Spleen (tissue), 7 donors: ENCODE measurements around the gene SCRN1.

Experiments
- CTCF ChIP-seq, 11 experiments: fragments of 200-600 bp in 7 of 11; fragments of 450-650 bp in 4 of 11; sonication (generic) in 4 of 11; IDR thresholded peaks in 8 of 11; conservative IDR thresholded peaks in 3 of 11; 1 replicate in 7 of 11; 2 replicates in 4 of 11; pipeline versions ENCODE4 v1.4.0 to v1.8.0; 2016 to 2021; ENCODE audit warnings: antibody characterized with exemption in 11 of 11, inconsistent platforms in 4 of 11, mild to moderate bottlenecking in 1 of 11
- POLR2AphosphoS5 ChIP-seq, 3 donors: sonication (generic); formaldehyde crosslinking; IDR thresholded peaks; one replicate each; pipeline ENCODE4 v1.5.1; 2017; ENCODE audit warnings: antibody characterized with exemption in 3 of 3
- donor health status: DM: no; HTN: no; CAD: no; lungs with moderate emphysema.
- donor health status: DM: no; HTN: no; CAD: no.
- donor health status: DM: no; HTN: no; CAD: no.

- TF ChIP-seq CTCF (IDR thresholded peaks at IDR 0.05 in 8 of 11, conservative IDR thresholded peaks at IDR 0.05 in 3 of 11) (no peak), POLR2AphosphoS5 (IDR thresholded peaks at IDR 0.05) (no peak)
Observed at GRCh38 chr7:30010021-30010420, 20.4 kb upstream of the SCRN1 start.
